Caki2 (cell line): ENCODE measurements around the gene TMED10. TPM values are rescaled to one million over a fixed set of nuclear protein-coding genes. Genes with fewer than 3 reads are reported as not detected.
A peak's percentile ranks its signal among the peaks of the same experiment; 100 is the strongest.

Experiments
- DNase-seq: peaks from one replicate; pipeline ENCODE4 v3.0.0-alpha.2; 2015; ENCODE audit warnings: low read depth
- in situ Hi-C: cut with HindIII; loops from 2 replicates; pipeline ENCODE4 v1.10.0; 2016; ENCODE audit warnings: low sequenced_read_pairs, low pct_unique_long_range_greater_than_20kb, mixed read lengths
- total RNA-seq: library from RNA; depleted of rRNA; stranded (reverse); fragments of >200 nt; shearing (Covaris generic); gene quantifications from 2 replicates; pipeline ENCODE4 v1.2.3, GENCODE V29; 2014; ENCODE audit warnings: low replicate concordance

TMED10 gene
- total RNA-seq, 1 experiment from 2014 or later: 141 TPM

GRCh38 chr14:75120541-75121291 lies 55.7 kb downstream of the TMED10 start:
- DNase-seq: no peak
- in situ Hi-C loops: loop anchor here (10.0 kb wide), 1 partner anchor 184 kb away; no protein-coding TSS in a partner anchor

- in situ Hi-C loops: no loop called here
- DNase-seq: no peak
Observed at GRCh38 chr14:75119056-75119455, 57.4 kb downstream of the TMED10 start.

GRCh38 chr14:75113932-75114539 lies 62.4 kb downstream of the TMED10 start:
- in situ Hi-C loops: no loop called here
- DNase-seq: no peak

- no peak for DNase-seq
- in situ Hi-C loops: no loop called here
Observed at GRCh38 chr14:75109877-75110276, 66.5 kb downstream of the TMED10 start.

GRCh38 chr14:75107186-75107585 lies 69.2 kb downstream of the TMED10 start:
- in situ Hi-C loops: no loop called here
- DNase-seq: no peak

- DNase-seq: no peak
- in situ Hi-C loops: no loop called here
Observed at GRCh38 chr14:75101491-75101890, 74.9 kb downstream of the TMED10 start.

GRCh38 chr14:75098682-75099081 lies 77.7 kb downstream of the TMED10 start:
- in situ Hi-C loops: no loop called here

GRCh38 chr14:75098212-75098611 lies 78.2 kb downstream of the TMED10 start:
- in situ Hi-C loops: no loop called here
- DNase-seq: no peak

More at GRCh38 chr14:75098682-75099081, 77.7 kb downstream of the TMED10 start:
- no peak for DNase-seq

GRCh38 chr14:75096959-75097358 lies 79.5 kb downstream of the TMED10 start:
- in situ Hi-C loops: no loop called here
- DNase-seq: no peak

GRCh38 chr14:75095690-75096089 lies 80.7 kb downstream of the TMED10 start:
- no peak for DNase-seq
- in situ Hi-C loops: no loop called here

GRCh38 chr14:75094896-75095295 lies 81.5 kb downstream of the TMED10 start:
- in situ Hi-C loops: no loop called here
- no peak for DNase-seq

GRCh38 chr14:75092698-75093097 lies 83.7 kb downstream of the TMED10 start:
- no peak for DNase-seq
- in situ Hi-C loops: no loop called here

- in situ Hi-C loops: no loop called here
- no peak for DNase-seq
Observed at GRCh38 chr14:75091251-75091650, 85.2 kb downstream of the TMED10 start.

GRCh38 chr14:75090353-75090752 lies 86.1 kb downstream of the TMED10 start:
- no peak for DNase-seq
- in situ Hi-C loops: no loop called here

- peak; percentile 51 for DNase-seq
- in situ Hi-C loops: no loop called here
Observed at GRCh38 chr14:75088566-75089373, 87.6 kb downstream of the TMED10 start.

GRCh38 chr14:75088153-75088552 lies 88.3 kb downstream of the TMED10 start:
- no peak for DNase-seq
- in situ Hi-C loops: no loop called here

GRCh38 chr14:75084513-75084912 lies 91.9 kb downstream of the TMED10 start:
- in situ Hi-C loops: no loop called here
- no peak for DNase-seq

GRCh38 chr14:75083271-75083670 lies 93.1 kb downstream of the TMED10 start:
- DNase-seq: no peak
- in situ Hi-C loops: no loop called here

GRCh38 chr14:75081660-75082229 lies 94.7 kb downstream of the TMED10 start:
- in situ Hi-C loops: no loop called here
- no peak for DNase-seq
